Loucy (cell line): ENCODE measurements around the gene SNRNP200.

Experiments
- H2AFZ ChIP-seq: fragments of 200-600 bp; sonication (generic); 2 replicates; pipeline ENCODE4 v1.6.0; 2016; ENCODE audit warnings: antibody characterized with exemption, mild to moderate bottlenecking, low read length, moderate library complexity
- H3F3A ChIP-seq: fragments of 200-600 bp; 2 replicates; pipeline ENCODE4 v1.6.0; 2016; ENCODE audit warnings: antibody characterized with exemption, low read depth, mild to moderate bottlenecking
- H3K27me3 ChIP-seq: fragments of 200-600 bp; sonication (generic); 2 replicates; pipeline ENCODE4 v1.6.1; 2014; ENCODE audit warnings: low read length, mild to moderate bottlenecking; ENCODE audit not compliant: insufficient read depth, poor library complexity, severe bottlenecking
- H3K36me3 ChIP-seq: fragments of 200-600 bp; sonication (generic); 2 replicates; pipeline ENCODE4 v1.6.1; 2016; ENCODE audit warnings: low read length; ENCODE audit not compliant: insufficient read depth
- H3K4me1 ChIP-seq: fragments of 200-600 bp; sonication (generic); 2 replicates; pipeline ENCODE4 v1.5.1; 2014; ENCODE audit warnings: low read length, mild to moderate bottlenecking; ENCODE audit not compliant: insufficient read depth, poor library complexity, severe bottlenecking
- H3K4me2 ChIP-seq: fragments of 200-600 bp; sonication (generic); 2 replicates; pipeline ENCODE4 v1.6.0; 2014; ENCODE audit warnings: antibody characterized with exemption, low read length, low read depth, mild to moderate bottlenecking; ENCODE audit not compliant: poor library complexity, severe bottlenecking
- H3K4me3 ChIP-seq: fragments of 200-600 bp; sonication (generic); 2 replicates; pipeline ENCODE4 v1.5.1; 2014; ENCODE audit warnings: low read length, mild to moderate bottlenecking, mixed read lengths; ENCODE audit not compliant: poor library complexity, severe bottlenecking
- H3K79me2 ChIP-seq: fragments of 200-600 bp; sonication (generic); 2 replicates; pipeline ENCODE4 v1.6.1; 2014; ENCODE audit warnings: low read length; ENCODE audit not compliant: insufficient read depth
- H3K9ac ChIP-seq: fragments of 200-600 bp; sonication (generic); 2 replicates; pipeline ENCODE4 v1.6.0; 2014; ENCODE audit warnings: mild to moderate bottlenecking, low read depth, low read length, moderate library complexity; ENCODE audit not compliant: poor library complexity, severe bottlenecking
- H3K9me2 ChIP-seq: fragments of 200-600 bp; sonication (generic); replicated peaks from 2 replicates; pipeline ENCODE4 v1.6.1; 2016; ENCODE audit warnings: low read depth, low read length, mixed read lengths
- H3K9me3 ChIP-seq: fragments of 200-600 bp; sonication (generic); 2 replicates; pipeline ENCODE4 v1.6.1; 2014; ENCODE audit warnings: mild to moderate bottlenecking, antibody characterized with exemption, low read length, low read depth; ENCODE audit not compliant: insufficient read depth
- H4K20me1 ChIP-seq: fragments of 200-600 bp; sonication (generic); 2 replicates; pipeline ENCODE4 v1.6.0; 2014; ENCODE audit warnings: antibody characterized with exemption, low read length, mild to moderate bottlenecking; ENCODE audit not compliant: insufficient read depth, poor library complexity, severe bottlenecking
- EZH2phosphoT487 ChIP-seq: fragments of 200-600 bp; IDR thresholded peaks from 2 replicates; pipeline ENCODE4 v1.6.1; 2018; ENCODE audit warnings: antibody characterized with exemption, mild to moderate bottlenecking, moderate library complexity, borderline replicate concordance
- TF ChIP-seq, protein P1 (sequence below): fragments of 200-600 bp; sonication (generic); conservative IDR thresholded peaks from 2 replicates; pipeline ENCODE4 v1.5.1; 2014; ENCODE audit warnings: mild to moderate bottlenecking, antibody characterized with exemption, low read length

Gene SNRNP200

DNA sequence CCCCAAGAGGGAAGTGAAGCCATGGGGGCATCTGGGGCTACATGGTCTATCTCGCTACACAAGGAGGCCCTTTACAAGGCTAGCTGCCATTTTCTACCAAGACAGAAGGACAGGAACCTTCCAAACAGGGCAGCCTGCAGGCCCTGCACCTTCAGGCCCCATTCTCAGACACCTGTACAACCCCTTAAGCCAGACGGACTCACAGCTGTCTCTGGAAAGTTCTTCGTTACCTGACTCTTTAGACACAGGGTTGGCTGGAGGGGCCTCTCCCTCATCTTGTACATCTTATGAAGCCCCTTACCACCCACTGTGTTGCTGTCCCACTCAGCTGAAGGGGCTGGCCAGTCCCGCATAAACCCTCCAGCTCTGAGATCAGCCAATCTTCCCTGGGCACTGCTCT lies 56.7 kb downstream of the SNRNP200 start:
- Histone ChIP-seq H3K27me3 (no peaks in the 10 kb centered on the region), H3K9me3 (no peaks in the 10 kb centered on the region), H3K4me3 (no peak overlapping the region), H3K9ac (no peak overlapping the region), H3K4me1 (no peaks in the 10 kb centered on the region), H3F3A (no peaks in the 10 kb centered on the region), H3K36me3 (peaks cover 16% of the 10 kb centered on the region; the same call in 1 of the 2 replicates), H4K20me1 (no peaks in the 10 kb centered on the region), H2AFZ (no peak overlapping the region), H3K79me2 (no peaks in the 10 kb centered on the region), H3K4me2 (no peak overlapping the region), H3K9me2 (no peaks in the 10 kb centered on the region)
- TF ChIP-seq, protein P1, sequence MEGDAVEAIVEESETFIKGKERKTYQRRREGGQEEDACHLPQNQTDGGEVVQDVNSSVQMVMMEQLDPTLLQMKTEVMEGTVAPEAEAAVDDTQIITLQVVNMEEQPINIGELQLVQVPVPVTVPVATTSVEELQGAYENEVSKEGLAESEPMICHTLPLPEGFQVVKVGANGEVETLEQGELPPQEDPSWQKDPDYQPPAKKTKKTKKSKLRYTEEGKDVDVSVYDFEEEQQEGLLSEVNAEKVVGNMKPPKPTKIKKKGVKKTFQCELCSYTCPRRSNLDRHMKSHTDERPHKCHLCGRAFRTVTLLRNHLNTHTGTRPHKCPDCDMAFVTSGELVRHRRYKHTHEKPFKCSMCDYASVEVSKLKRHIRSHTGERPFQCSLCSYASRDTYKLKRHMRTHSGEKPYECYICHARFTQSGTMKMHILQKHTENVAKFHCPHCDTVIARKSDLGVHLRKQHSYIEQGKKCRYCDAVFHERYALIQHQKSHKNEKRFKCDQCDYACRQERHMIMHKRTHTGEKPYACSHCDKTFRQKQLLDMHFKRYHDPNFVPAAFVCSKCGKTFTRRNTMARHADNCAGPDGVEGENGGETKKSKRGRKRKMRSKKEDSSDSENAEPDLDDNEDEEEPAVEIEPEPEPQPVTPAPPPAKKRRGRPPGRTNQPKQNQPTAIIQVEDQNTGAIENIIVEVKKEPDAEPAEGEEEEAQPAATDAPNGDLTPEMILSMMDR = no peak
- TF ChIP-seq EZH2phosphoT487 = no peak

DNA sequence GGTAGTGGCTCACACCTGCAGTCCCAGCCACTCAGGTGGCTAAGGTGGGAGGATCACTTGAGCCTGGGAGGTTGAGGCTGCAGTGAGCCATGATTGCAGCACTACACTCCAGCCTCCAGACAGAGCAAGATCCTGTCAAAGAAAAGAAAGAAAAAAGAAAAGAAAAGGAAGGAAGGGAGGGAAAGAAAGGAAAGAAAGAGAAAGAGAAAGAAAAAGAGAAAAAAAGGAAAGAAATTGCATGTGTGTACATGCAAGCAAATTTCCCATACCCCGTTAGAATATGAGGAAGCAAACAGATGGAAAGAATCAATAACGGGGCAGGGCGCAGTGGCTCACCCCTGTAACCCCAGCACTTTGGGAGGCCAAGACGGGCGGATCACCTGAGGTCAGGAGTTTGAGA lies 57.5 kb downstream of the SNRNP200 start:
- Histone ChIP-seq H3K36me3 (peaks cover 9% of the 10 kb centered on the region; the same call in 1 of the 2 replicates), H3K27me3 (no peaks in the 10 kb centered on the region), H2AFZ (no peak overlapping the region), H3K4me3 (no peak overlapping the region), H3K9me3 (no peaks in the 10 kb centered on the region), H3K4me2 (no peak overlapping the region), H3K9me2 (no peaks in the 10 kb centered on the region), H3K9ac (no peak overlapping the region), H3K79me2 (no peaks in the 10 kb centered on the region), H4K20me1 (no peaks in the 10 kb centered on the region), H3K4me1 (no peaks in the 10 kb centered on the region), H3F3A (no peaks in the 10 kb centered on the region)
- TF ChIP-seq, protein P1 = no peak
- no peak for TF ChIP-seq EZH2phosphoT487

DNA sequence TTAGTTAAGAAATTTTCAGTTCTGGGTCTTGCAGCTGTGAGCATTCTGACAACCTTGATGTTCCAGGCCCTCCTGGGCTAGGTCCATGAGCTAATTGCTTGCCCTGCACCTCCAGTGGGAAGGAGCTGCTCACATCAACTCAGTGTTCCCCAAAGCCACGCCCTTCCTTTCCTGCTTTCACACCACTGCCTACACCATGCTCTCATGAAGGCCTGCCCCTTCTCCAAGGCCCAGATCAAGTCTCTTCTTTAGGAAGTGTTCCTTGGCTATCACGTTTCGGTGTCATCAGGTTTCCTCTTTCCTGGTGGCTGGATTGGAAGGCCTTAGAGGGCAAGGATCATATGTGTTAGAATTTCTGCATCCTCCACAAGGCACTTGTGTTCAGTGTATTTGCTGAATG lies 58.3 kb downstream of the SNRNP200 start:
- H3K4me2 ChIP-seq = no peak overlapping the region
- TF ChIP-seq EZH2phosphoT487 = no peak
- TF ChIP-seq, protein P1 = no peak

More for the DNA sequence above, 58.3 kb downstream of the SNRNP200 start:
- no peaks in the 10 kb centered on the region for H3K79me2 ChIP-seq
- peaks cover 8% of the 10 kb centered on the region for H3K4me1 ChIP-seq
- H3K9me3 ChIP-seq = no peaks in the 10 kb centered on the region
- H3K27me3 ChIP-seq = no peaks in the 10 kb centered on the region
- no peak overlapping the region for H3K4me3 ChIP-seq
- no peaks in the 10 kb centered on the region for H3F3A ChIP-seq
- H3K36me3 ChIP-seq = peaks cover under 1% of the 10 kb centered on the region; the same call in 1 of the 2 replicates
- H4K20me1 ChIP-seq = no peaks in the 10 kb centered on the region
- H2AFZ ChIP-seq = no peak overlapping the region
- H3K9ac ChIP-seq = no peak overlapping the region
- no peaks in the 10 kb centered on the region for H3K9me2 ChIP-seq
